ENCODE measurements around the gene C6orf47.
A peak's percentile ranks its signal among the peaks of the same experiment; 100 is the strongest.

Gene C6orf47

GRCh38 chr6:31659649-31660380, 763 bp downstream of the C6orf47 start:
- DNase-seq: no peak

DNA sequence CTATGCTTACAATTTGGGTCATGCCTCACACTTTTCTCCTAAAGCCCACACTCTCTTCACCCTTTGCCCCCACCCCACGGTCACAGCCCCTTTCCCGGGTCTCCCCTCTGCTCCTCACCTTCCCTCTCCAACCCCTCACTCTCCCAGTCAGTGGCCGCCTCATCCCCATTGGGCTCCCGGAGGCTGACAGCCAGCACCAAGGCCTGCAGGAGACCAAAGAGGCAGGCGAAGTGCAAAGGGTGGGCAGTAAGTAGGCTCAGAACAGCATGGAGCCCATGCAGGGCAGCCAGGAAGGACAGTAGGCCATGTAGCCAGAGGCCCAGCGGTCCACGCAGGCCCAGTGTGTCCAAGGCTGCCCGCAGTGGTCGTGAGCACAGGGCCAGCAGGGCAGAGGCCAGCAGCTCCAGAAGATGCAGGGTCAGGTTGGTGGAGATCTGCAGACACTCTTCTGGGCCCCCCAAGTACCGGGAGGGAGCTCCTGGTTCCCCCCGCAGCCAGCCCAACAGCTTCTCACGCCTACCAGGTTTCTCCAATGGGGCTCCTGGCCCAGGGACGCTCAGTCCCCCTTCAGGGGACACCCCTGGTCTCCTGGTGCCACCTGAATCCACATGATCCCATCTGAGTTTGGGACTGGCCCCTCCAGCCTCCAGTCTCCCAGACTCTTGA, 1.5 kb downstream of the C6orf47 start:
- DNase-seq: no peak

- no peak for DNase-seq
Observed at GRCh38 chr6:31658158-31658688, 2.4 kb downstream of the C6orf47 start.

DNA sequence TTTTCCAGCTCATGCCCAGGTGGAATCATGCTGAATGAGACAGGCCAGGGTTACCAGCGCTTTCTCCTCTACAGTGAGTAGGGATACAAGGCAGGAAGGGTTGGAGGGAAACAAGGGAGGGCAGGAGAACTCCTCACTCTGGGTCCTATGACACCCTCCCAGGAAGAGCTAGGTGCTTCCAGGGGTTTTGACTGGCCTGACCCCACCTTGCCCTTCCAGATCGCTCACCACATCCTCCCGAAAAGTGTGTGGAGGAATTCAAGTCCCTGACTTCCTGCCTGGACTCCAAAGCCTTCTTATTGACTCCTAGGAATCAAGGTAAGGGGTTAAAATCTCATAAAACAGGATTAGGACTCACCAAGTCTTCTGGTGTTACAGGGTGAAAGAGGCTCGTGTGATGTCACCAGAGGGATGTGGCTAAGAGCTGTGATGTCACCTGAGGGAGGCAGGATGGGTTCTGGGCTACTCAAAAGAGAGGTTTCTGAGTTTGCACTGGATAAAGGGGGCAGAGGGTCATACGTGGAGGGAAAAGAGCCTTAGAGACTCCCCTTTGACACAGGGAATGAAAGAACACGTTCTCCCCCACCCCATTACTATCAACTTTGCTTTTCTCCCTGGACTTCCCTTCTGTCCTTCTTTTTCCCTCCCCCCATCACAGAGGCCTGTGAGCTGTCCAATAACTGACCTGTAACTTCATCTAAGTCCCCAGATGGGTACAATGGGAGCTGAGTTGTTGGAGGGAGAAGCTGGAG, 3.0 kb downstream of the C6orf47 start:
- DNase-seq: no peak

DNA sequence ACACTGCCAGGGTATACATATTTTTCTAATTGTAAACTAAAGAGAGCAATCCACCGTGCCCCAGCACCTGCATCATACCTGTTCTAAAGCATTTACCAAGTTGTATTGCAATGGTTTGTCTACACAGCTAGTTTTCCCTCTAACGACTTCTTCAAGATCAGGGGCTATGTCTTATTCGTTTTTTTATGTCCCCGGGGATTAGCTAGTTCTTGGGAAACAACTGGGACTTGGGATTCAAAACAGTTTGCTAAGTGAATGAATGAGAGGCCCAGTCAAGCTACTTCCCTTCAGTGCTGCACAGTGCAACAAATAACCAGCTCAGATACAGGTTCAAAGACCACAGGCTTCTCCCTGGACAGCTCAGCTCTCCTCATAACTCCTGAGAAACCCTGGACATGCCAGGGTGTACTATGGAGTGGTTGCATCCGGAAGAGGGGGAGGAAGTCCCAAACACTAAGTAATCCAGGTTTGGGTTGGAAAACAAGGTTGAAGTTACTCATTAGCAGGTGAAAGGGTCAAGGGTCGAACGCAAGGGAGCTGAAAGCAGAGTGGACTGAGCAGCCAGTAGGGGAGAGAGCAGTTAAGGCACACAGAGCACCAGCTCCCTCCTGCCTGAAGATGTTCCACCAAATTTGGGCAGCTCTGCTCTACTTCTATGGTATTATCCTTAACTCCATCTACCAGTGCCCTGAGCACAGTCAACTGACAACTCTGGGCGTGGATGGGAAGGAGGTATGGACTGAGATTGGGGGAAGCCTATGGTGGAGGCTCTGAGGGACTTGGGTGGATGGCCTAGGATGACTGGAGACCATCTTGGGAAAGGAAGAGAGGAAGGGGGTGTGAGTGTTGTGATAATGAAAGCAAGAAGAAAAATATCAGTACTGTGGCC, 5.0 kb downstream of the C6orf47 start, which contains the start of gene APOM:
TSS of gene APOM (plus strand) at position 546 of the 889 bp plus-strand sequence. CDS start at position 619, 73 bp downstream.
- DNase-seq: no peak

GRCh38 chr6:31654574-31655348, 5.8 kb downstream of the C6orf47 start:
- no peak for DNase-seq

- peak; percentile 96 for DNase-seq
Observed at GRCh38 chr6:31652925-31653724, 7.5 kb downstream of the C6orf47 start.

DNA sequence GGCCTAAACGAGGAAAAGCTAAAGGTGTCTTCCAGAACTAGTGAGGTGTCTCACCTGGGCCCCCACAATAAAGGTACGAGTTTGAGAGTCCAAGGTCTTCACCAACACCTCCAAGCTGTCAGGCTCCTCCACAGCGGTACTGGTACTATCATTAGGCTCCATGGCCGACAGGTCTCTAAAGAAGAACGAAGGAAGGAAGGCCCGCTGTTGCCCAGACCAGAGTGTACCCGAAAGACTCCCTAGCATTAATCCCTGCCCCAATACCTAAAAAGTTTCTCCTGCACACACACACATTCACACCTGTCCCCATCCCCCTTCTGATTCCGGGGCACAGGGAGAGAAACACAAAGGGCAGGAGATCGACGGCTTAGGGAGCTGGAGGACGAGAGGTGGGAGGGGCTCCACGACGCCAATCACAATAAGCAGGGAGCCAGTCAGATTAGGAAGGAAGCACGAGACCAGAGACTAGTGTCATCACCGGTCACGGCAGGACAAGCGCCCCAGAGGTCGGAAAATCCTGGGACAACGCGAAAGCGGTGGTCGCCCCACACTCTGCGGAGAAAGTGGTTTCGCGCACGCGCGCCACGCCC, 8.9 kb downstream of the C6orf47 start:
- peak; percentile 69 for DNase-seq

- no peak for DNase-seq
Observed at GRCh38 chr6:31645325-31645724, 15.3 kb downstream of the C6orf47 start.

GRCh38 chr6:31643818-31644454, 16.6 kb downstream of the C6orf47 start:
- DNase-seq: no peak

DNA sequence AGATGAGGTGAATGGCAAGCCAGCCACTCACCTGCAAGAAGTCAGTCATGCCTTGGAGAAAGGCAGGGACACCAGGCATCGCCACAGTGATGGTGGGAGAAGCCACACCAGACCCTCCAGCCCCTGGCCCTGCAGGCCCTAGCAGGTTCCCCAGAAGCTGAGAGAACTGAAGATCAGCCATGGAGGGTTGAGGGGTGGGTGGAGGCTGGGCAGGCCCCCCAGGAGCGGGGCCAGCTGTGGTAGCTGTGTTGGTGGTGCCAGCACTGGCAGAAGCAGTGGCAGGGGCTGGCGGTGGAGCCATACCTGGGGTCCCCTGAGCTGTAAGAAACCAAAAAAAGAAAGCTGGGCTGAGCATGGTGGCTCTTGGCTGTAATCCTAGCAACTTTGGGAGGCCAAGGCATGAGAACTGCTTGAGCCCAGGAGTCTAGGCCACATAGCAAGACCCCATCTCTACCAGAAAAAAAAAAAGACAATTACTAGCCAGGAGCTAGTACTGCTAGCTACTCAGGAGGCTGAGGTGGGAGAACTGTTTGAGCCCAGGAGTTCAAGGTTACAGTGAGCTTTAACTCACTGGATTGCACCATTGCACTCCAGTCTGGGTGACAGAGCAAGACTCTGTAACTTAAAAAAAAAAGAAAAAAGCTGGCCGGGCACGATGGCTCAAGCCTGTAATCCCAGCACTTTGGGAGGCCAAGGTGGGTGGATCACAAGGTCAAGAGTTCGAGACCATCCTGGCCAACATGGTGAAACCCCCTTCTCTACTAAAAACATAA, 17.6 kb downstream of the C6orf47 start:
- DNase-seq: no peak

- DNase-seq: no peak
Observed at GRCh38 chr6:31641370-31641769, 19.2 kb downstream of the C6orf47 start.

DNA sequence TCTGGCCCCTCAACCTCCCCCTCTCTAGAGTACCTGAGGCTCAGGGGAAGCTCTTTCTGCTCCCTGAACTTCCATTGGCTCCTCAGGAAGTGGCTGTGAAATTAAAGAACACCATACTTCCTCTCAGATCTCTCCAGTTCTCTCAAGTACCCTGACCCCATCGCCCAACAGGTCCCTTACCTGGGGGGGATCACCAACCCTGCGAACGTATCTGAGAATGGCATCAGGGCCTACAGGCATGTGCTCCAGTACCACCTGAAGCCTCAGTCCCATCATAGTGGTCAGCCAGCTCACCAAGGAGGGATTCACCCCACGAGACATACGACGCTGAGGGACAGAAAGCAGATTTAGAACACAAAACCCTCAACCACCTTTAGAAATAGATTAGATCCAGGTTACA, 20.0 kb downstream of the C6orf47 start:
- DNase-seq: no peak

- peak; percentile 13 for DNase-seq
Observed at GRCh38 chr6:31639449-31639861, 21.1 kb downstream of the C6orf47 start.

DNA sequence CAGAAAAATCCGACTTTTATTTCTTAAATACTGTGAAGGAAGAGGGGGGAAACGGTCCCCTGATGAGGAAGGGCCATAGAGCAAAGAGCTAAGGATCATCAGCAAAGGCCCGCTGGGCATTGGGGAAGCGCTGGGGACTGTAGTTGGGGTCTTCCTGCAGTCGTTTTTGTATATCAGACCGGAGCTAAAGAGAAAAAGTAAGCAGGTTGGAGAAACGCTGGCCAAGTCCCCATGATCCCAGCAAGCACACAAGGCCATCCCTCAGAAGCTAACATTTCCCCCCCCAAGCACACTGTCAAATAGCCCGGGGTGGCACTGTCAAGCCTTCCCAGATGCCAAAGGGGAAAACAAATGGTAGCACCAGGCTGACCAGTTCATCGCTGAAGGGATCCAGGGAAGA, 21.5 kb downstream of the C6orf47 start:
- DNase-seq: no peak

DNA sequence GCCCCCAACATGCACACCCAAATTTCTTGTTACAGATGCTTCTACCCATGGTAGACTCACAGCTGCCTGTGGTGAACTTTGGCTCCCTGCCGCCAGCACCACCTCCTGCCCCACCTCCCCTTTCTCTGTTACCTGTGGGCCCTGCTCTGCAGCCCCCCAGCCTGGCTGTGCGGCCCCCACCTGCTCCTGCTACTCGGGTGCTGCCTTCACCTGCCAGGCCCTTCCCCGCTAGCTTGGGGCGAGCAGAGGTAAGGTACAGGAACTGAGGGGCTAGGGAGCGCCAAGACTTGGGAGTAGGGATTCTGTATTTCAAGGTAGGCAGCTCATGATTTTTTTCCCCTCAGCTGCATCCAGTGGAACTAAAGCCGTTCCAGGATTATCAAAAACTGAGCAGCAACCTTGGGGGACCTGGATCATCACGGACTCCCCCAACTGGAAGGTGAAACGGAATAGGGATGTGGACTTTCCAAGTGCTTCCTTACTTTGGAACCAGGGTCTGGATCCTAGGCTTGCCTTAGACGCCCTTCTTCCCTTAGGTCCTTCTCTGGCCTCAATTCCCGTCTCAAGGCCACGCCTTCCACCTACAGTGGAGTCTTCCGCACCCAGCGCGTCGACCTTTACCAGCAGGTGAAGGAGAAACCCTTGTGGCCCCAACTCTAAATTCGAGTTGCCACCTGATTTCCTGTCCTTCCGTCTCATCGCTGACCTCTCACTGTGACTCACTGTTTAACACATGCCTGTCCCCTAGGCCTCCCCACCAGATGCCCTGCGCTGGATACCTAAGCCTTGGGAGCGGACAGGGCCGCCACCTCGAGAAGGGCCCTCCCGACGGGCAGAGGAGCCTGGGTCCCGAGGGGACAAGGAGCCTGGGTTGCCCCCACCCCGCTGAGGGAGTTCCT, 23.6 kb downstream of the C6orf47 start:
- DNase-seq: no peak

DNA sequence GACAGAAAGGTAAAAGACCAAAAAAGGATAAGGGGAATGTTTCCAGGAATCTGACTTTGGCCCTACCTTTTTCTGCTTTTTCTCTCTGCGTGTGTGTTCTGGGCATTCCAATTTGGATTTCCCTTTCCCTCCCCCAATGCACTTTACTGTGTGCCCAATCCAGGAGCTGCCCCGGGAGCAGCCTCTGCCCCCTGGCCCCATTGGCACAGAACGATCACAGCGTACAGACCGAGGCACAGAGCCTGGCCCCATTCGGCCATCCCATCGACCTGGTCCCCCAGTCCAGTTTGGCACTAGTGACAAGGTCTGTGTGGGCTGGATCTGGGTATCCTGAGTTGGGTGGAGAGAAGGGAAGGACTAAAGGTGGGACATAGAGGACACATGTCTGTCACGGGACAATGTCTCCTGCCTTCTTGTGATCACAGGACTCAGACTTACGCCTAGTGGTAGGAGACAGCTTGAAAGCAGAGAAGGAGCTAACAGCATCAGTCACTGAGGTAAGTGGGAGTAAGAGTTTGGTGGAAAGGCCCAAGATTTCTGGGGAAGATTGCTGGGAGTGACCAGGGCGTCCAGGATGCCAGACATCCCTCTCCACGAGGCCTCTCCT, 25.5 kb downstream of the C6orf47 start:
- DNase-seq: no peak
